NCI-H526 treated with DMSO at 0.1 percent for 48 hours (cell line): ENCODE results near the gene PPARG.

Experiments
- DNase-seq: peaks from one replicate; lab custom pipeline; 2025; lab: John Stamatoyannopoulos, UW

Gene PPARG

DNA sequence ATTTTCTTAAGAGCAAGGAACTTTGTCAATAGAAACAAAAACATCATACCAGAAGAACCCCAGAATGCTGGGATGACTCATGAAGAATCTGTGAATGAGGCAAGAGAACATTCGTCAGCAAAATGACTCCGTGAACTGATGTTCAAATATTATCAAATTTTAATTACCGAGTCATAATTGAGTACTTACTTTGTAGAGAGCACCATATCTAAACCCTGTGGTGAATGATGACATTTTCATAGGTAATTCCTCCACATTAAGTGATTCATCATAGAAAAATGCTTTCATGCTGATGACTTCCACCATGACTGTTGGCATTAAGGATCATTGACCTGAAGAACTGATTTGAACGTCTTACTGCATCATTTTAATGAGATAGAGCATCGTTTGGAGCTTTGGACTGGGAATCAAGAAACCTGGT lies 56.3 kb downstream of the PPARG start:
- no peak for DNase-seq

DNA sequence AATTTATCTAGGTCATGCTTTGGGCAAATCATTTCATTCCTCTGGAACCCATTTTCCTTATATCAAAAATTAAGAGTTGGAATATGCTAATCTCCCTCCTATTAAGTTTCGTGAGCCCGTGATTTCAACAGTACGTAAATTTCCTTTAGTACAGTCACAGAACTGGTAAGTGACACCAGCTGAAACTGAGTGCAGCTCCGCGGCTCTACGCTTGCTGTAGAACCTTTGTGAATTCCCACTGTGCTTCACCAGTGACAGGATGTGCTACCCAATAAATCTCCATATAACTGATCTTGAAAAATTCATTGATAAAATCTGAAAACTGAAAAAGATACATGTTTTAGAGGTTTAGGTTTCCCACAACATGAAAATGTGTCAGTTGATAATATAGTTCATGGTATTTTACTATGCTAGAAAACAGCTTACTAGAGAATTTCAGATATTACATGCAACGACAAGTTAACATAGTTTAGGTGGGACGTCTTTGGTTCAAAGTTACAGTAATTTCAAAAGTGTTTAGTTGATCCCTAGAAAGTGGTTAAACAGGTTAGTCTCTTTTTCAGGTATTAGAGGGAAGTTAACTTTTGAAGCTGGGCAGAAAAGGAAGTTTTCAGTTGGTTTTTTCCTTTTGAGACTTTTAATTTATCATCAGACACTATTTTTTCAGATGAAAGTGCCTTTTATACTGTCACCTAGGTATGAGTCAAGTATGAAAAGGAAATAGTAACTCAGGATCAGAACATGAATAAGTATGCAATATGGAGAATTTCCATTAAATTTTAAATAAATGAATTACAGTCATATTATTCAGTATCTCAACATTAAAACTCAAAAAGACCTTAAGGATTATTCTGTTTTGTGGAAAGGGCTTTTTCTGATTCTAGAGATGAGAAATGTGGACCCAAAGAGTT lies 57.0 kb downstream of the PPARG start:
- DNase-seq, result no peak

DNA sequence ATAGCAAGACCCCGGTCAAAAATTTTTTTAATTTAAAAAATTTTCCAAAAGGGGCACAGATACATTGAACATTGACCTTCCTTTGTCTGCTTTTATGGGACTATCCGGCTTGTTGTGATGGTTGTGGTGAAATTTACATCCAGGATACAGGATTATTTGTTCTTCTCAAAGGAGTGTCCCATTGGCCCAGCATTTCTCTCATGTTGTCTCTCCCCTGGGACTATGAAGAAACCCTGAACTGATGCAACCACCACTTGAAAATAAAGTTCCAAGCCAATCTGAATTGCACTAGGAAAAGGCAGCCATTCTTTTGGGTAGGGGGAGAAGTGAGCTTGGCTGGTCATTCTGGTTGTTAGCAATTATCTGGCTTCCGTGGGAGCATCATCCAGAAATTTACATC lies 58.4 kb downstream of the PPARG start:
- DNase-seq, result no peak

DNA sequence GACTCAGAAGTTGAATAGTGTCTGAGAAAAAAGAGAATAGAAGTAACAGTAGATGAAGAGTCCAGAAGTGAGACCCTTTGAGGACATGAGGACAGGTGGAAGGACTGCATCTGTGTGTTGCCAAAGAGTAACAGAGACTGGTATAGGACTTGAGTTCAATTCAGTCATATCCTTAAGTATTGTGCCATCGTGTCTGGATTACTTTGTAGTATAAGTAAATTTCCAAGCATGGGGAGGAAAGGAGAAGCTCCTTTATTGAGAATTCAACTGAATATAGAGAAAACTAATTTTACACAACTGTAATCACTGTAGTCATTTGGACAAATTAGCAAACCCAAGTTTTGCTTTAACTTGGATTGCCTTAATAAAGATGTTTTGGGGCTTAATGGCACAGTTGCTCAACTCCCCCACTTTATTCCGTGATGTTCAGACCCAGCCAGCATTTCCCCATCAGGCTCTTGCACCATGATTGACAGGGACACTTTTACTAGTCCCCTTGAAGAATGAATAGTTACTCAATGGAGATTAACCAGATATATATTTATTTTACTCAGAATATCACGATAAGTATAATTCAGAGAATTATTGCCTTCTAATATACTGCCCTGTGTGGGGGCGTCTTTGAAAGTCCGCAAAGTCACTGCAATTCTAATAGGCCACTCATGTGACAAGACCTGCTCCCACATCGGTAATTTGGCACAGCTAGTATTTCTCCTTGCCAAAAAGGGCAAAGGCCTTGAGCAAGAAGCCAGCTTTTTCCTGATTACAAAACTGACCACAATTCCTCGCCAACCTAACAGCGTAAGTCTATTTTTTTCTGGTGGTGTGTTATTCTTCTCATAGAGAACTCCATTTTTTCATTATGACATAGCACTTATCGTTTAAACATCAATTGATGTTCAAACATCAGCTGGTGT lies 61.3 kb downstream of the PPARG start:
- DNase-seq, result no peak

DNA sequence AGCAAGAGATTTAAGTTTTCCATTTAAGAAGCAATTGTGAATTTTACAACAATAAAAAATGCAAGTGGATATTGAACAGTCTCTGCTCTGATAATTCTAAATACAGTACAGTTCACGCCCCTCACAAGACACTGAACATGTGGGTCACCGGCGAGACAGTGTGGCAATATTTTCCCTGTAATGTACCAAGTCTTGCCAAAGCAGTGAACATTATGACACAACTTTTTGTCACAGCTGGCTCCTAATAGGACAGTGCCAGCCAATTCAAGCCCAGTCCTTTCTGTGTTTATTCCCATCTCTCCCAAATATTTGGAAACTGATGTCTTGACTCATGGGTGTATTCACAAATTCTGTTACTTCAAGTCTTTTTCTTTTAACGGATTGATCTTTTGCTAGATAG lies 62.3 kb downstream of the PPARG start:
- DNase-seq, result no peak

DNA sequence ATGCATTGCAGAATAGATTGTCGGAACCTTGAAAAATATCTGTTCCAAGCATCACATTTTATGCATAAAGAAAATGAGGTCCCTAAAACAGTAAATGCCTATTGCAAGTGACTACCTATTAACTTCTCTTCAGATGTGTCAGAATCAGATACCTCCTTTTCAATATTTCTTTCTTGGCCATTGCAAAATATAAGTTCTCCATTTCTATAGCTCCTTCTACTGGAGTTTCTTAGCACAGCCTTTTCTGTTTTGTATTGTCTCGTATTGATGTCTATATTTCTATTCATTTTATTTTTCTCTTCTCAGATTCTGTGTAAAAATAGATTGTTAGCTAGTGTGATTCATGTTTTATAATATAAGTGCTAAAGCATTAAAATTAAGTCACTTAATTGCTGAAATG lies 63.4 kb downstream of the PPARG start:
- no peak for DNase-seq

DNA sequence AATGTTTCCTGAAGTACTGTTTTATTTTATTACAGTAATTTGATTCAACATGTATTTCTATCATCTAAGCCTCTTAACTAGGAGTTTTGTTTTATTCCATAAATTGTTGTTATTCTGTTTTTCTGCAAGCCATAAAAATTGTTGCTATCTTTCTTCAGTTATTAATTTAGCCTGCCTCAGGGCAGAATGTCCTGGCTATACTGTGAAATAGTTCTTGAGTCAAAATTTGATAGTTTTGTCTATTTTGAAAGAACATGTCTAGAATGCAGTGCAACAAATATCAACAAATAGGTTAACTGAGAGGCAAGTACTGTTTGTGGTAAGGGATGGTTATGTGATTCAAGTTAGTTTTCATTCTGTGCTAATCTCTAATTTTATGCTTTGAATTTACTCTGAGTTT lies 63.9 kb downstream of the PPARG start:
- DNase-seq, result no peak

DNA sequence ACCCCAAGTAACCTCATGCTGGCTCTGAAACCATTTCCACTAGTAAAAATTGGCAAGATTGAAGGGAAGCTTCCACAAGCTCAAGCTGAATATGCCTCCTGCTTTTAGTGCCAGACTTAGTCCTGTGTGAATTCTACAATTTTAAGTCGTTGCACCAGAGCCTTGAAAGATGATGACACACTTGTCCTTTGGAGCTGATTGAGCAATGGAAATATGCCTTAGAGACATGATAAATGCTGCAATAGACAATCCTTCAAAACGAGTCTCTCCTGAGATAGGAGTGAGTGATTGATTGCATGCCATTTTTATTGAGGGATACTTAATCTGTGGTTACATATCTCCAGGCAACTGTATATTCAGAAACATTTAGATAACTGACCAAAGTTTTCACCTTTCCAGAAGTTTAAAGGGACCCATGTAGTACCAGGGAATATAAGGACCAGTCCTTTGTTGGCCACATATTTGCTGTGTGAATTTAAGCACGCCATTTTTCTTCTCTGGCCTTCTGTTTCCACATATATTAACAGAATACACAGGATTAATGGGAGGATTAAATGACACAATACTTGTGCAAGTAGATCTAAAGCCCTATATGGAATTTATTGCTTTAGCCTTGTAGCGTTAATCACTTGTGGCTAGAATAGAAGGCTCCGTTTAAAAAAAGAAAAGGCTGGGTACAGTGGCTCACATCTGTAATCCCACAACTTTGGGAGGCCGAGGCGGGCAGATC lies 65.1 kb downstream of the PPARG start:
- no peak for DNase-seq

DNA sequence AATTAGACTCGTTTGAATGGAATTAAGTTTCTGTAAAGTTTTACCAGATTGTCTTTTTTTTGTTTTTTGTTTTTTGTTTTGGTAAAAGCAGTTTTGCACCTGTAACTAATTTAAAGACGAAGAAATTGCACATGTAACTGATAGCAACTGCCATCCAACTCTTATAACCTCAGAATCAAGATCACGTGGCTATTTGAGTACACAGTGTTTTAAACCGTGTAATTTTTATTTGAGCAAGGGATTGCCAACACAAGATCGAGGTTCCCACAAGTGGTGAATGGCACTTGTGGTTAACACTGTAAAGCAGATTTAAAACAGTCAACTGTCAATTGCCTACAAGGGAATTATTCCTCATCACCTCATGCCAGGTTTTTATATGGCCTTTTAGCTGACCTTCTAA lies 67.3 kb downstream of the PPARG start:
- DNase-seq, result no peak

DNA sequence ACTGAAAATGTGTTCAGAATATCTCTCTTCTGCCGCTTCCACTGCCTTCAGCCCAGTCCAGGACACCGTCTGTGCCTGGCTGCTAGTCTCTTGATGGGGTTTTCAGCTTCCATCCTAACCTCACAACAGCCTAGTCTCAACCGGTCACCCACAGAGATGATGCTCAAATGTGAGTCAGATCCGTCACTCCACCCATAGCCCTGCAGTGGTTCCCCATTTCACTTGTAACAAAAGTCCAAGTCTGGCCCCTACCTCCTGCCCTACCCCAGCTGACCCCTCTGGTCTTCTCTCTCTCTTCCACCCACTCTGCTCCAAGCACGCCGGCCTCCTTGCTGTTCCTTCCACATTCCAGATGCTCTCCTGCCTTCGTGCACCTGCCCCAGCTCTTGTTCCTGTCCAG lies 68.1 kb downstream of the PPARG start:
- no peak for DNase-seq

DNA sequence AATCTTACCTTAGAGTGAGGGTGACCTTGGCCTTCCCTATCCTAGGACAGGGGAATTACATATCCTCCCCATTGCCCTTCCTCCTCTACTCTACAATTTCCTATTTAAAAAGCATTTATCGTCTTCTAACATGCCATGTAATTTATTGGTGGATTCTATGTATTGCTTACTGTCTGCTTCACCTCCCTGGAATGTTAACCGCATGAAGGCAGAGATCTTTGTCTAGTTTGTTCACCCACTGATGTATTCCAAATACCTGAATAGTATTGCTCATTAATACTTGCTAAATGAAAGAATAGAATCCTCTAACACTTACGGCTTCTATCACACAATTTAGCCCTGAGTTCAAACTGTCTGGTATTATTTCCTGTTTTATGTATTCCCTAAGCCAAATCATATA lies 68.6 kb downstream of the PPARG start:
- DNase-seq, result no peak

DNA sequence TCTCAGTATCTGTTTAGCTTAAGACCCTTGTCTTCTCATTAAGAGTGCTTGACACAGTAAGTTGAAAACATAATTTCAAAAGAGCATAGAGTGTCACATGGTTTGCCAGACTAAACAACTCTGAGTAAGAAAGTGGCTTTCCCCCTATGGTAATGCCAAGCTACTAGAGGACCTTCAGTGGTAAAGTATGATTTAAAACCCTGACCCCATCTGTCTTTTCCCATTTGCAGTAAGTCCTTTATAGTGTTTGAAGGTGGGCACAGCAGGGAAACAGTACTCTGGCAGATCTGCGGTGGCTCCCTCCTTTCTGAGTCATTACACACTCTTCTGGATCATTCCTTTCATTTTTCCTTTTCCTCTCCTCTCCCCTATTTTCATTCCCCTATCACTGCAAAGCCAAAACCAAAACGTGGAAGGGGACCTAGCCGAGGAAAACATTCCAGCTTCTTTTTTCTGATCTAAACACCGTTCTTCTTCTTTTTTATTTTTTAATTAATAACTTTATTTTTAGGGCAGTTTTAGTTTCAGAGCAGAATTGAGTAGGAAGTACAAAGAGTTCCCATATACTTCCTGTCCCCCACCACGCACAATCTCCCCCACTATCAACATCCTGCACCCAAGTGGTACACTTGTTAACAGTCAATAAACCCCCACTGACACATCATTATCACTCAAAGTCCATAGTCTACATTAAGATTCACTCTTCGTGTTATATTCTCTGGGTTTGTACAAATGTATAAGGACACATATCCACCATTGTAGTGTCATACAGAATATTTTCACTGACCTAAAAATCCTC lies 74.7 kb downstream of the PPARG start:
- DNase-seq, result no peak

DNA sequence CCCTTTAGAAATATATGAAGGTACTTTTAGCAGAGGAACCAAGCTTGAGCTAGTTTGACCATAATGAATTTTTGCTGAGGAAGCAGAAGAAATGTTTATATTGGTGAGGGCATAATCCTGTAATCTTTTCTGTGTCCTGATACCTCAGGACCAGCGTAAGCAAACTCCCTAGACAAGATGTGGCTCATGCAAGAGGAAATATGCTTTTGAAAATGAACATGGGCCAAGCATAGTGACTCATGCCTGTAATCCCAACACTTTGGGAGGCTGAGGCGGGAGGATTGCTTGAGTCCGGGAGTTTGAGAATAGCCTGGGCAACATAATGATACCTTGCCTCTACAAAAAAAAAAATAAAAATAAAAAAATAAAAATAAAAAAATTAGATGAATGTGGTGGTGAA lies 78.5 kb downstream of the PPARG start:
- no peak for DNase-seq

DNA sequence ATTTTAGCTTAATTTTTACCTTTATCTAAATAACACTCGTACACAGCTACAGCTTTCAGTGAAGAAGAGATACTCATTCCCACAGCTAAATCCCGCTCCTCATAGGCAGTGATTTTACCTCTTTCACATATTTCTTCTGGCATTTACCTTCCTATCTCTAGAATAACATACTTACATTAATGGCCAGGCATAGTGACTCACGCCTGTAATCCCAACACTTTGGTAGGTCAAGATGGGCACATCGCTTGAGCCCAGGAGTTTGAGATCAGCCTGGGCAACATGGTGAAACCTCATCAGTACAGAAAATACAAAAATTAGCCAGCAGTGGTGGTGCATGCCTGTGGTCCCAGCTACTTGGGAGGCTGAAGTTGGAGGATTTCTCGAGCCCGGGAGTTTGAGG lies 80.2 kb downstream of the PPARG start:
- DNase-seq, result no peak

DNA sequence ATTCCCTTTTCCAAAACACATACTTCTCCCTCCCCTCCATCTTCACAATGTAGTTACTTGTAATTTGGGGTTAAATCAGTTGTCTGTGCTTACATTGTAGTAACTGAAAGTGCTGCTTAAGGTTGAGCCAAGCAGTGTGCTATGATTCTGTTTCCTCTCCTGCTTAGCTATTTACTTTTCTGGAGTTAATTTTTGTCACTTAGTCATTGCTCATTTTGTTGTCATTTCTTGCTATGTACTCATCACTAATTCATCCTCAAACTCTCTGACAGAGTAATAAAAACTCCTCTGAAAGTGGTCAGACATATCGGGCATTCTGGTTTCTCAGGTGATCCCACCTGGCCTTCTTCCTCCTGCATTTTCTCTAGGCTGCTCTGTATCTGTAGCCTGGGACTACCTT lies 80.7 kb downstream of the PPARG start:
- no peak for DNase-seq

DNA sequence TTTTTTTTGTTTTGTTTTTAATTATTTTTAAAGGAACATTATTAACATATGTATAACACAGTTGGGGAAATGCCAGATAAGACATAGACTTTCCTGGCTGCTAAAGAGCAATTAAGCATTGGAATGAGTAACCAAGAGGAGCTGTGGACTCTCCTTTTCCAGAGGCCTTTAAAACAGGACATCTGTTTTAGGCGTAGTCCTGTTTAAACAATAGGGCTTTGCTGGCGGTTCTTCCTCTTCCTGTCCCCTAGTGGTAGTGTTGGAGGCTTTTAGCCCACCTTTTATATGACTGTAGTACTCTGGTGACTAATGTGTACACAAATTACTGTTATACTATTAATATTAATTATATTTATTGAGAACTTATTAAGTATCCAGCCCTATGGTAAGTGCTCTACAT lies 81.9 kb downstream of the PPARG start:
- DNase-seq, result no peak

DNA sequence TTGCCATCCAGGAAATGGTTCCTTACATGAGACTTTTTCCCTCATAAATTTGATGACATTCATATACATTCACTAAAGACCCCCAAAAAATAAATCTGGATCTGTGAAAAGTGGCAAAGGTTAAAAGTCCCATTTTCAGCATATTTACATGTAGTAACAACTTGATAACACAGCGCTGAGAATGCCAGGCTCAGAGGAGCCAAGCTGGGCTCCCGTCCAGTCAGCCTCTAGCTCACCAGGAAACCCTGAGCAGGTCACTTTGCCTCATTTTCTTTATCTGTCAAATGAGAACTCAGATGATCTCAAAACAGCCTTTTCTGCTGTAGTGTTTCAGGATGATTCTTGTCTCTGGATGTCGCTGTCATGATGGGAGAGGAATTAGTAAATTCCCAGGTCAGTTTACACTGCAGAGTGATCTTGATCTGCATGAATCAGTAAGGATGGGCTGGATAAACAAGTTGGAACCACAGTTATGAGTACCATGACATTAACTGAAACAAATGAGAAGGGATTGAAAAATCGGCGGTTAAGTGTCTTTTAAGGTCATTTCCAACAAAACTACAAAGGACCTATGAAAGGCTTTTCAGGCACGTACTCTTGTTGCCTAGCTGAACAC lies 82.8 kb downstream of the PPARG start:
- DNase-seq, result no peak

DNA sequence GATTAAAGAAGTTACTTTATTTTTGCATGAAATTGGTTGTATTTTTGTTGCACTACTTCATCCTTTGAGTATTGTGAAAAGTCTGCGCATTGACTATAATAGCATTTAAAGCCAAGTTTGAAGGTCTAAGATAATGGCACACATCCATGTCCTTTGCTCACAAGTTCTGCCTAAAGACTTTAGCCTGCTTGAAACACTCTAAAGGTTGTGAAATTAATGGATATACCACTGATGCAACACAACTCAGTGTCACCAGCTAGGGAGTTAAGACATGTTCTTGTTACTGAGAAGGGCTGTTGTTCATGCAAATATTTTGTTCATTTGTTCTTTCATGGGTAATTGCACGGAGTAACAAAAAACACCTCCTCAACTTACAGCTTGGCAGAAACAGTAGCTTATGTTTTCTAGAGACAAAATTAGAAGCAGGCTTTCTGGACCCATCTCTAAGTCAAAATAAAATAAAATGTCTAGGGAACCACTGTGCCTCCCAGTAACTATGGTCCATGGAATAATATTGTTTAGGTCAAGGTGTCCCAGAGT lies 83.9 kb downstream of the PPARG start:
- DNase-seq, result peak; percentile 18

DNA sequence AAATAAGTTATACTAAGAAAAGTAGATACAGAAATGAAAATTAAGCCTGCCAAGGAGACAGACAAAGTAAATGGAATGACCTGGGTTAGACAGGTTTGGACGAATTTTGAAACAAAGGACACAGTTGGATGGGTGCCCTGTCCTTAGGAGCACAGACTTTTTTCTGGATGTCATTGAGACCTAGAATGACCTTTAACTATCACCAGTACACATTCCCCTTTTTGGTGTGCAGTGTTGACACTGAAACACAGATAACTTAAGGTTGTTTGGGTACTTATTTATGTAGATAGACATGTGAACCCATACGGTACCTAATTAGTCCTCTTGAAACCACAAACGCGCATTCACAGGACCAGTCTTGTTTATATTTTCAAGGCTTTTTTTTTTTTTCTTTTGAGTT lies 86.7 kb downstream of the PPARG start:
- no peak for DNase-seq

DNA sequence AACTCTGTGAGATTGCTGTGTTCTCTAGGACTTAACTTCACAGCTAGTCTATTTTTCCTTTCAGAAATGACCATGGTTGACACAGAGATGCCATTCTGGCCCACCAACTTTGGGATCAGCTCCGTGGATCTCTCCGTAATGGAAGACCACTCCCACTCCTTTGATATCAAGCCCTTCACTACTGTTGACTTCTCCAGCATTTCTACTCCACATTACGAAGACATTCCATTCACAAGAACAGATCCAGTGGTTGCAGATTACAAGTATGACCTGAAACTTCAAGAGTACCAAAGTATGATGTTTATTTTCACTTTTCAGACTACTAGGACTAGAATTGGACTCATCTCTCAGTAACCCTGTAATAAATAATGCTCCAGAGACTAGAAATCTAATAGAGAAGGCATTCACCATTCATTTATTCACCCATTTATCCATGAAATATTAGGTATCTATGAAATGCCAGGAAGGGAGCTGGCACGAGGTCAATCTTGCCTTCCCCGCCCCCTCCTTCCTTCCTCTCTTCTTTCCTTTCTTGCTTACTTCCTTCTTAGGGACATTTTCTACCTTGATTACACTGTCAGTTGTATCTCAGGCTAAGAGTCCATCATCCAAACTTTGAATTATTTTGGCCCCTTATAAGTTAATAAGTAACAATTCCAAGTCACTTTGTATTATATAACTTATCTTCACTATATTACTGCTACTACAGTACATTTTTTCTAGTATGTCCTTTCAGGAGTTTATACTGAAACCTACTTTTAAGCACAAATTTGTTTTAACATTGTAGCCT lies 91.0 kb downstream of the PPARG start:
- DNase-seq, result no peak
